Loucy (cell line): ENCODE results near the gene CORO7.

Source experiments
- H2AFZ ChIP-seq: fragments of 200-600 bp; sonication (generic); 2 replicates; pipeline ENCODE4 v1.6.0; 2016; ENCODE audit warnings: antibody characterized with exemption, mild to moderate bottlenecking, low read length, moderate library complexity
- H3F3A ChIP-seq: fragments of 200-600 bp; 2 replicates; pipeline ENCODE4 v1.6.0; 2016; ENCODE audit warnings: antibody characterized with exemption, low read depth, mild to moderate bottlenecking
- H3K27me3 ChIP-seq: fragments of 200-600 bp; sonication (generic); 2 replicates; pipeline ENCODE4 v1.6.1; 2014; ENCODE audit warnings: low read length, mild to moderate bottlenecking; ENCODE audit not compliant: insufficient read depth, poor library complexity, severe bottlenecking
- H3K36me3 ChIP-seq: fragments of 200-600 bp; sonication (generic); 2 replicates; pipeline ENCODE4 v1.6.1; 2016; ENCODE audit warnings: low read length; ENCODE audit not compliant: insufficient read depth
- H3K4me1 ChIP-seq: fragments of 200-600 bp; sonication (generic); 2 replicates; pipeline ENCODE4 v1.5.1; 2014; ENCODE audit warnings: low read length, mild to moderate bottlenecking; ENCODE audit not compliant: insufficient read depth, poor library complexity, severe bottlenecking
- H3K4me2 ChIP-seq: fragments of 200-600 bp; sonication (generic); 2 replicates; pipeline ENCODE4 v1.6.0; 2014; ENCODE audit warnings: antibody characterized with exemption, low read length, low read depth, mild to moderate bottlenecking; ENCODE audit not compliant: poor library complexity, severe bottlenecking
- H3K4me3 ChIP-seq: fragments of 200-600 bp; sonication (generic); 2 replicates; pipeline ENCODE4 v1.5.1; 2014; ENCODE audit warnings: low read length, mild to moderate bottlenecking, mixed read lengths; ENCODE audit not compliant: poor library complexity, severe bottlenecking
- H3K79me2 ChIP-seq: fragments of 200-600 bp; sonication (generic); 2 replicates; pipeline ENCODE4 v1.6.1; 2014; ENCODE audit warnings: low read length; ENCODE audit not compliant: insufficient read depth
- H3K9ac ChIP-seq: fragments of 200-600 bp; sonication (generic); 2 replicates; pipeline ENCODE4 v1.6.0; 2014; ENCODE audit warnings: mild to moderate bottlenecking, low read depth, low read length, moderate library complexity; ENCODE audit not compliant: poor library complexity, severe bottlenecking
- H3K9me2 ChIP-seq: fragments of 200-600 bp; sonication (generic); replicated peaks from 2 replicates; pipeline ENCODE4 v1.6.1; 2016; ENCODE audit warnings: low read depth, low read length, mixed read lengths
- H3K9me3 ChIP-seq: fragments of 200-600 bp; sonication (generic); 2 replicates; pipeline ENCODE4 v1.6.1; 2014; ENCODE audit warnings: mild to moderate bottlenecking, antibody characterized with exemption, low read length, low read depth; ENCODE audit not compliant: insufficient read depth
- H4K20me1 ChIP-seq: fragments of 200-600 bp; sonication (generic); 2 replicates; pipeline ENCODE4 v1.6.0; 2014; ENCODE audit warnings: antibody characterized with exemption, low read length, mild to moderate bottlenecking; ENCODE audit not compliant: insufficient read depth, poor library complexity, severe bottlenecking
- CTCF ChIP-seq: fragments of 200-600 bp; sonication (generic); conservative IDR thresholded peaks from 2 replicates; pipeline ENCODE4 v1.5.1; 2014; ENCODE audit warnings: mild to moderate bottlenecking, antibody characterized with exemption, low read length
- EZH2phosphoT487 ChIP-seq: fragments of 200-600 bp; IDR thresholded peaks from 2 replicates; pipeline ENCODE4 v1.6.1; 2018; ENCODE audit warnings: antibody characterized with exemption, mild to moderate bottlenecking, moderate library complexity, borderline replicate concordance

The CORO7 gene

GRCh38 chr16:4309833-4310266 is 106.5 kb downstream of the CORO7 start:
- TF ChIP-seq EZH2phosphoT487 (no peak), CTCF (peak; percentile 43)
- H4K20me1 ChIP-seq = peaks cover 5% of the 10 kb centered on the region
- H3K9me2 ChIP-seq = no peaks in the 10 kb centered on the region
- H3K27me3 ChIP-seq = no peaks in the 10 kb centered on the region
- no peaks in the 10 kb centered on the region for H3K36me3 ChIP-seq
- H2AFZ ChIP-seq = no peak overlapping the region
- H3K79me2 ChIP-seq = peaks cover 14% of the 10 kb centered on the region; the same call in 1 of the 2 replicates
- no peaks in the 10 kb centered on the region for H3K9me3 ChIP-seq
- H3K4me2 ChIP-seq = no peak overlapping the region
- H3K4me3 ChIP-seq = no peak overlapping the region
- no peak overlapping the region for H3K9ac ChIP-seq
- no peaks in the 10 kb centered on the region for H3F3A ChIP-seq
- no peaks in the 10 kb centered on the region for H3K4me1 ChIP-seq

- no peaks in the 10 kb centered on the region for H3F3A ChIP-seq
Observed at GRCh38 chr16:4309102-4309832, 107.1 kb downstream of the CORO7 start.

GRCh38 chr16:4307215-4308037 is 109.0 kb downstream of the CORO7 start:
- peak overlapping the region; percentile 87 for H2AFZ ChIP-seq
- no peaks in the 10 kb centered on the region for H3K36me3 ChIP-seq
- no peaks in the 10 kb centered on the region for H3K27me3 ChIP-seq
- peak overlapping the region; percentile 90 for H3K9ac ChIP-seq
- TF ChIP-seq CTCF (no peak), EZH2phosphoT487 (no peak)
- peak overlapping the region; percentile 87 for H3K4me2 ChIP-seq
- peaks cover 5% of the 10 kb centered on the region for H4K20me1 ChIP-seq
- H3K9me2 ChIP-seq = no peaks in the 10 kb centered on the region
- peaks cover 14% of the 10 kb centered on the region; the same call in 1 of the 2 replicates for H3K79me2 ChIP-seq
- no peaks in the 10 kb centered on the region for H3F3A ChIP-seq
- H3K9me3 ChIP-seq = no peaks in the 10 kb centered on the region
- H3K4me3 ChIP-seq = peak overlapping the region; percentile 97
- no peaks in the 10 kb centered on the region for H3K4me1 ChIP-seq

More at GRCh38 chr16:4309102-4309832, 107.1 kb downstream of the CORO7 start:
- Histone ChIP-seq H4K20me1 (peaks cover 5% of the 10 kb centered on the region), H3K4me2 (no peak overlapping the region), H3K9me2 (no peaks in the 10 kb centered on the region), H3K4me3 (no peak overlapping the region), H2AFZ (no peak overlapping the region), H3K4me1 (no peaks in the 10 kb centered on the region), H3K9me3 (no peaks in the 10 kb centered on the region), H3K27me3 (no peaks in the 10 kb centered on the region), H3K9ac (no peak overlapping the region), H3K79me2 (peaks cover 14% of the 10 kb centered on the region; the same call in 1 of the 2 replicates), H3K36me3 (no peaks in the 10 kb centered on the region)
- TF ChIP-seq CTCF (no peak), EZH2phosphoT487 (no peak)
